Fibroblast of skin of back (primary cell): ENCODE measurements around the gene TLCD1.
"Not testable (repeated sequence)": the region's sequence is repeated elsewhere in the genome, so short reads cannot be mapped to it uniquely, and the experiment has no call there.

Experiments
- DNase-seq: peaks from one replicate; pipeline ENCODE4 v3.0.0-alpha.2; 2013

Gene TLCD1

DNA sequence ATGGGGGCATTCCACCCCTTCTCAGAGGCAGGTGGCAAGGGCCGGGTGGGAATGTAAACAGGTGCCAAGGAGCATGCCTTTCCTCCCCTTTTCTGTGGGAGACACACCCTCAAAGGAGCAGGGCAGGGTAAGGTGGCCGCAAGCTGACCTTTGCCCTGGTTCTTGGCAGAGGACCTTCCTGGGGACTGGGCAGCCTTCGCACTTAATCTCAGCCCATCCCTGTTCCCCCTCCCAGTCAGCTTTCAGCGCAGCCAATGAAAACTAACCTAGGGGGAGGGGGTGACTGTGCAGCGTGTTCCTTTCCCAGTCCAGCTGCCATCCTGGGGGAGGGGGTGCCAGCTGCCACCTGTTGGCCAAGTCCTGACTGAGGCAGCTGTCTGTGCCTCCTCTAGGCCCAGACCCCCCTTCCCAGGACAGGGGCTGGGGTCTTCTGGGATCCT lies 20.6 kb upstream of the TLCD1 start:
- no peak for DNase-seq

DNA sequence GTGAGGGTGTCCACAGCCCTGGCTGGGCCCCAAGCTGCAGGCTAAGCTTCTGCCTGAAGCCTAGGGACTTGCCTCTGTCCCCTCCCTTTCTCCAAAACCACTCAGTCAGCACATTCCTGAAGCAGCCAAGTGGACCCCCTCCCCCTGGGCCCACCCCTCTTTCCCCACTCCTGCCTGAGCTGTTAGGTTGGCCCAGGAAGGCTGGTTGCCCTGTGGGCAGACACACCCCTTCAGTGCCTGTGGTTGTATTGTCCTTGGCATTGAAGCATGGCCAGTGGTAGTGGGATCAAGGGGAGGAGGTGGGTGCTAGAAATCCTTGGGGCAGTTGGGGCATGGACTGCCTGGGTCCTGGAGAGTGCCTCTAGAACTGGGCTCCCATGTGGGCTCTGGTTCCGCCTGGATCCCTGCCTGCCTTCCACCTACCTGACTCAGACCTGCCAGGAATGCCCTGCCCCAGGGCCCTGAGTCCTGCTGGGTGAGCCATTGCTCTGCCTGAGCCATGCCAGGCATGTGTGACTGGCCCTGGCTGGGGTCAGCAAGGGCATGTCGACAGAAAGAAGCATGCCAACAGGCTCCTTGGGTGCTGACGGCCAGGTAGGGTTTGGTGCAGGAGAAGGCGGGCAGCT lies 19.9 kb upstream of the TLCD1 start:
- no peak for DNase-seq

- DNase-seq, result peak; percentile 55
These were observed 19.1 kb upstream of the TLCD1 start for GRCh38 chr17:28744972-28745785.

- peak; percentile 66 for DNase-seq
These were observed 18.3 kb upstream of the TLCD1 start for GRCh38 chr17:28744104-28744971.

DNA sequence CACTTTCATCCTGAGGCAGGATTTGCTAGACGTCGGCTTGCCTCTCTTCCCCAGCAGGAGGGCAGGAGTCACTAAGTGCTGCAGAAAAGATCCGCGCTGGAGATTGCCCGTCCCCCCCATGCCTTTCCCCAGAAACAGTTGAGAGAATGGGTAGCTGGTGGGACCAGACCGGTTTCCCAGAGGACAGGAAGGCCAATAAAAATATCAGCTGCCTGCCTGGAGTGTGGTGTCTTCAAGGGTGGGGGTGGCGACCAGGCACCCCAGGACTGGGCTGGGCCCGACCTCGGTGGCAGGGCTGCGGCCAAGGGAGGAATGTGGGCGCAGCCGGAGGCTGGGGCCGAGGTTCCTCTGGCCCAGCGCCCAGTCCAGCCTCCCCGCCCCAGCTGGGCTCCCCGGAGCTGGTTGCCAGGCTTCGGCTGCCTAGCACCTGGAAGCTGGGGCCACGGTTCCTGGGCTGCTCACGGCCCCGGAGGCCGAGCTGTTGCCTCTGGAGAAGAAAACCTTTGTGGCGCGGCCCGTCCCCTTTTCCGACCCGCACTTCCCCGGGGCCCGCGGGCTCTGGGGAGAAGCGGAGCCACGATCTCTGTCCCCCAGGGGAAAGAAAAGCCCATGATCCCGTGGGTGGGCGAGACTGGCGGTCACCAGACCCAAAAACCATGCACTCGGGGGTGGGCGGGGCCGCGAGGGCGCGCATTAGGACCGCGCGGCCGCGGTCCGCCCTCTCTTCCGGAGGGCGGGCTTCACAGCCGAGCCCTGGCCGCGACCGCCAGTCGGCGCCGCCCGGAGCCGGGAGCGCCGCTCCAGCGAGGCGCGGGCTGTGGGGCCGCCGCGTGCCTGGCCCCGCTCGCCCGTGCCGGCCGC lies 17.4 kb upstream of the TLCD1 start, which contains the start of gene TRAF4:
Gene TRAF4 (plus strand): TSS at position 769 of the 861 bp plus-strand sequence. CDS start 102 bp downstream, outside the sequence.
- DNase-seq, result peak; percentile 91

DNA sequence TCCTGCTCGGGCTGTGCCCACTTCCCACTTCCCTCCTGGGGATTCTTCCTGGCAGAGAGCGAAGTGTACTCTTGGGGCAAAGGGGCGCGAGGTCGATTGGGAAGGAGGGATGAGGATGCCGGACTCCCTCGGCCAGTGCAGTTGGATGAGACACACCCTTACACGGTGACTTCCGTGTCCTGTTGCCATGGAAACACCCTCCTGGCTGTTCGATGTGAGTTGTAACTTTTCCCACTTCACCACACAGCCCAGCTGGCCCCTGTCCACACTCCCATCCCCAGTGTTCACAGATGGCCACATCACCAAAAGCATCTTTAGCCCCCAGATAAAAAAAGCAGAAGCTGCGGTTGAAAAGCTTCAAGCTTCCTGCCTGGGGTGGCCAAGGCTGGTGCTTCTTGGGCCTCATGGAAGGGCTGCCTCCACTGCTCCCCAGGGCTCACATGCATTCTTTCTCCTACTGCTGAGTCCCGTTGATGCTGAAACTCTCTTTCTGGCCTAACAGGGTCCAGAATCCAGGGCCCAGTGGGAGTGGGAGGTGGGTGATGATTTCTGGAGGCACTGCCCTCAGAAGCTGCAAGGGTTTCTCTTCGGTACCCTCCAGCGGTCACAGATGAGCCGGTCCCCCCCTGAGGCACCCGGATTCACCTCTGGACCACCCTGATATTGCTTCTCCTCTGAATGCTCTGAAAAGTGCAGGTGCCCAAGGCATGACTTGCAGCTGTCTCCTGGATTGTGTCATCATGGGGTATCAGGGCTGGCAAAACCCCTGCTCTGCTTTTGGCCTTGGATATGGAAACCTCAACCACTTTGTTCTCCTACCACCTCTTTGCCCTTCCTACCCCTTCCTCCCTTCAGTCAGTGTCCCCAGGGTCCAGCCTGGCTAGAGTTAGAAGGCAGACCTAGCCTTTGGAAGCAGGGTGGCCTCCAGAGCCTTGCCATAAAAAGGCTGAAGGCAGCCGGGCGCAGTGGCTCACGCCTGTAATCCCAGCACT lies 15.6 kb upstream of the TLCD1 start:
- no peak for DNase-seq

GRCh38 chr17:28740406-28741357 lies 14.6 kb upstream of the TLCD1 start:
- DNase-seq, result no peak

- no peak for DNase-seq
These were observed 12.8 kb upstream of the TLCD1 start for GRCh38 chr17:28738680-28739384.

DNA sequence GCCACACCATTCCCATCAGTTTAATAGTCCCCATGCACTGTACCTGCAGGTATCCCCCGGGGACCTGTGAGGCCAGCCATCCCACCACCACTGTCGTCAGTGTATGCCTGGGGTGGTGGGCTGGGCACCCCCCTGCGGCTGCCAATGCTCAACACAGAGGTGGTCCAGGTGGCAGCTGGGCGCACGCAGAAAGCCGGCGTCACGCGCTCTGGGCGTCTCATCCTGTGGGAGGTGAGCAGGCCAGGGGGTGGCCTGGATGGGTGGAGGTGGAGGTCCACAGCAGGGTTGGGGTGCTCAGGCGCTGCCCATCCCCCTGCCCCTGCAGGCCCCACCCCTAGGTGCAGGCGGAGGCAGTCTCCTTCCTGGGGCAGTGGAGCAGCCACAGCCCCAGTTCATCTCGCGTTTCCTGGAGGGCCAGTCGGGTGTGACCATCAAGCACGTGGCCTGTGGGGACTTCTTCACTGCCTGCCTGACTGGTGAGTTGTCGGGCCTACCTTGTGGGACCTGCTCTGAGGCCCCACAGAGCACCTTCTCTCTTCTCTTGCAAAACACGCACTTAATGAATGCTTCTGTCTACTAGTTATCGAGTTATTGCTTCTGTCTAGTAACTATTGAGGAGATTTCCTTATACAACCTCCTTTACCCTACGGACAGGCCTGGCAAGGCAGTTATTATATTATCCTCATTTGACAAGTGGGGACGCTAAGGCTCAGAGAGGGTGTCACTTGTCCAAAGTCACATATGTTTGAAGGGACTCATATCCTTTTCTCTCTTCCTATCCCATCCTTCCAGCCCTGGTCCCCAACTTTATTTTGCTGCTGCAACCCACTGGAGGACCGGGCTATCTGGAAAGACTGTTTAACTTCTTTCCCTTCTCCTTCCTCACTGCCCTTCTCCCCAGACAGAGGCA lies 12.0 kb upstream of the TLCD1 start:
- DNase-seq, result no peak

DNA sequence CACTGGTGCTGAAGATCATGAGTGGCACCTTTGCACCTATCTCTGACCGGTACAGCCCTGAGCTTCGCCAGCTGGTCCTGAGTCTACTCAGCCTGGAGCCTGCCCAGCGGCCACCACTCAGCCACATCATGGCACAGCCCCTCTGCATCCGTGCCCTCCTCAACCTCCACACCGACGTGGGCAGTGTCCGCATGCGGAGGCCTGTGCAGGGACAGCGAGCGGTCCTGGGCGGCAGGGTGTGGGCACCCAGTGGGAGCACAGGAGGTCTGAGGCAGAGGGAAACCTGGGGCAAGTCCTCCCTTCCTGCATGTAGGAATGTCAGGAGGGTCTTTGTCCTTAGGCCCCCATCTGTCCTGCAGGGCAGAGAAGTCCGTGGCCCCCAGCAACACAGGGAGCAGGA lies 11.3 kb upstream of the TLCD1 start:
- DNase-seq, result no peak

DNA sequence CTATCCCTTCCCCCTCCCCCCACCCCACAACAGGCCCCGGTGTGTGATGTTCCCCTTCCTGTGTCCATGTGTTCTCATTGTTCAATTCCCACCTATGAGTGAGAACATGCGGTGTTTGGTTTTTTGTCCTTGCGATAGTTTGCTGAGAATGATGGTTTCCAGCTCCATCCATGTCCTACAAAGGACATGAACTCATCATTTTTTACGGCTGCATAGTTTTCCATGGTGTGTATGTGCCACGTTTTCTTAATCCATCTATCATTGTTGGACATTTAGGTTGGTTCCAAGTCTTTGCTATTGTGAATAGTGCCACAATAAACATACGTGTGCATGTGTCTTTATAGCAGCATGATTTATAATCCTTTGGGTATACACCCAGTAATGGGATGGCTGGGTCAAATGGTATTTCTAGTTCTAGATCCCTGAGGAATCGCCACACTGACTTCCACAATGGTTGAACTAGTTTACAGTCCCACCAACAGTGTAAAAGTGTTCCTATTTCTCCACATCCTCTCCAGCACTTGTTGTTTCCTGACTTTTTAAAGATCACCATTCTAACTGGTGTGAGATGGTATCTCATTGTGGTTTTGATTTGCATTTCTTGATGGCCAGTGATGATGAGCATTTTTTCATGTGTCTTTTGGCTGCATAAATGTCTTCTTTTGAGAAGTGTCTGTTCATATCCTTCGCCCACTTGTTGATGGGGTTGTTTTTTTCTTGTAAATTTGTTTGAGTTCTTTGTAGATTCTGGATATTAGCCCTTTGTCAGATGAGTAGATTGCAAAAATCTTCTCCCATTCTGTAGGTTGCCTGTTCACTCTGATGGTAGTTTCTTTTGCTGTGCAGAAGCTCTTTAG lies 10.1 kb upstream of the TLCD1 start:
- DNase-seq, result not testable (repeated sequence)

DNA sequence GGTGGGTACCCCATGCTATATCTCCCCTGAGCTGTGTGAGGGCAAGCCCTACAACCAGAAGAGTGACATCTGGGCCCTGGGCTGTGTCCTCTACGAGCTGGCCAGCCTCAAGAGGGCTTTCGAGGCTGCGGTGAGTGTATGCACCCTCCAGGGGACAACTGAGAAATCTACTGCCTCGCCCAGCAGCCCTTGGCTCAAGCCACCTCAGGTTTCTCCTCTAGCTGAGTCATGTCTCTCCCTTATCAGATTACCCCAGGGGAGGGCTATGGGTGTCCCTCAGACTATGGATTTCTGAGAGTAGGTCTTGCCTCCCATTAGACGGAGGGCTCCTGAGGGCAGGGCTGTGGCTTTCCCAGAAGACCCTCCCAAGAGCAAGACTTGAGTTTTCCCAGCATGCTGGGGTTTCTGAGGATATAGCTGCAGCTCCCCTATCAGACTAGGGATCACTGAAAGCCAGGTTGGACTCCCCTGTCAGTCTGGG lies 9.2 kb upstream of the TLCD1 start:
- DNase-seq, result no peak

GRCh38 chr17:28734712-28735241 lies 8.7 kb upstream of the TLCD1 start:
- no peak for DNase-seq

DNA sequence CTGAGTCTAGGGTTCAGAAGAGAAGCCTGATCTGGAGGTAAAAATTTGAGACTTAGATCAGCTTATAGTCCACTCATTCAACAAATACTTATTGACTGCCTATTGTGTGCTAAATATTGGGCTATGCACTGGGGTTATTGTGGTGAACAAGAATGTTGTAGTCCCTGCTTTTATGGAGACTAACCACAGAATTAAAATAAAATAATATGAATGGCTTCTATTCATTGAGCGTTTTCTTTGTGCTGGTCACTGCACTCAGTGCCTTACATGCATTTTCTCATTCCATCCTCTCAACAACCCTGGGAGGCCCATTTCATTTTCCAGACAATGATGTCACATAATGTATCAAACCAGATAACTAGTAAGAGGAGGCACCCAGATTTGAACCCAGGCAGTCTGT lies 7.3 kb upstream of the TLCD1 start:
- DNase-seq, result no peak

GRCh38 chr17:28729950-28730330 lies 3.9 kb upstream of the TLCD1 start:
- DNase-seq, result no peak
